Measurements from ENCODE around the gene GALNT18. TPM values are rescaled to one million over a fixed set of nuclear protein-coding genes. Genes with fewer than 3 reads are reported as not detected.

The GALNT18 gene
- total and polyA plus RNA-seq, 2 donors (not counting 3 experiments of a cell fraction or from before 2014, with no cell fraction given) = 0.17 to 0.18 TPM

GRCh38 chr11:11289669-11290068, 332.1 kb downstream of the GALNT18 start:
- no peak overlapping the region for H2AFZ ChIP-seq (ENCODE audit: low read depth, low read length)
- DNase-seq (ENCODE audit: low read depth, low spot score) (no peak), FAIRE-seq (no peak)
- intact Hi-C loops (cut with micrococcal nuclease) (no loop called here), dilution Hi-C loops (cut with MboI; ENCODE audit: extremely low pct_ligation_motif_present, low sequenced_read_pairs) (no loop called here)
- TF ChIP-seq GATA2 (IDR thresholded peaks at IDR 0.05; ENCODE audit: insufficient read depth, insufficient read length, low read depth, low read length) = no peak
- TF ChIP-seq CTCF (IDR thresholded peaks at IDR 0.05; ENCODE audit: extremely low read depth in 1 of 2, insufficient read depth in 1 of 2, low read depth in 1 of 2, low read length in 2 of 2) = no peak
- TF ChIP-seq MYC (IDR thresholded peaks at IDR 0.05; ENCODE audit: low read depth, low read length) = no peak
- TF ChIP-seq POLR2A (IDR thresholded peaks at IDR 0.05; ENCODE audit: low read depth, low read length) = no peak
- TF ChIP-seq POLR2AphosphoS5 (IDR thresholded peaks at IDR 0.05; ENCODE audit: insufficient read depth, low read depth, low read length) = no peak
- H3K4me2 ChIP-seq (ENCODE audit: insufficient read depth, low read length) = no peak overlapping the region
- ChIA-PET POLR2A (no interaction called here), CTCF (no interaction called here)
- H3K4me1 ChIP-seq (ENCODE audit: control insufficient read depth, extremely low read depth, insufficient read depth, low read length) = no peaks in the 10 kb centered on the region
- H3K27ac ChIP-seq (ENCODE audit: insufficient read depth, low read depth, low read length) = no peak overlapping the region
- peaks cover 0 to 2% of the 10 kb centered on the region in 2 experiments for H3K27me3 ChIP-seq (ENCODE audit: control insufficient read depth in 2 of 2, insufficient read depth in 2 of 2, low read length in 2 of 2)
- no peaks in the 10 kb centered on the region for H4K20me1 ChIP-seq (replicated peaks; ENCODE audit: control insufficient read depth, extremely low read depth, insufficient read depth, low read length)
- no peaks in the 10 kb centered on the region for H3K36me3 ChIP-seq (ENCODE audit: control insufficient read depth in 2 of 2, extremely low read depth in 1 of 2, insufficient read depth in 2 of 2, low read length in 2 of 2)
- no peaks in the 10 kb centered on the region for H3K9me3 ChIP-seq (replicated peaks; ENCODE audit: control insufficient read depth, insufficient read depth, low read length)
- BruUV-seq (replicated peaks) = no TSS peak
- H3K9ac ChIP-seq (replicated peaks; ENCODE audit: extremely low read depth, insufficient read depth, low read length) = no peak overlapping the region
- H3K79me2 ChIP-seq (ENCODE audit: control insufficient read depth, insufficient read depth, low read length) = no peaks in the 10 kb centered on the region
- H3K4me3 ChIP-seq (replicated peaks in 1 of 3; ENCODE audit: insufficient read depth in 1 of 3, low read depth in 1 of 3, low read length in 3 of 3) = no peak overlapping the region
- H3K9me1 ChIP-seq (replicated peaks; ENCODE audit: control insufficient read depth, extremely low read depth, insufficient read depth, low read length) = no peaks in the 10 kb centered on the region

GRCh38 chr11:11288972-11289616, 332.7 kb downstream of the GALNT18 start:
- FAIRE-seq (no peak), DNase-seq (ENCODE audit: low read depth, low spot score) (no peak)
- TF ChIP-seq EZH2 (IDR thresholded peaks at IDR 0.05; ENCODE audit: borderline replicate concordance, low read depth, low read length, severe bottlenecking) (no peak), GATA2 (IDR thresholded peaks at IDR 0.05; ENCODE audit: insufficient read depth, insufficient read length, low read depth, low read length) (no peak), MYC (IDR thresholded peaks at IDR 0.05; ENCODE audit: low read depth, low read length) (no peak), FOS (IDR thresholded peaks at IDR 0.05; ENCODE audit: borderline replicate concordance, insufficient read depth, low read length) (no peak), MAX (IDR thresholded peaks at IDR 0.05; ENCODE audit: insufficient read depth, insufficient read length) (no peak), POLR2A (IDR thresholded peaks at IDR 0.05; ENCODE audit: low read depth, low read length) (no peak), JUN (IDR thresholded peaks at IDR 0.05; ENCODE audit: borderline replicate concordance, insufficient read depth, insufficient read length, low read depth) (no peak), CTCF (IDR thresholded peaks at IDR 0.05; ENCODE audit: extremely low read depth in 1 of 2, insufficient read depth in 1 of 2, low read depth in 1 of 2, low read length in 2 of 2) (no peak), POLR2AphosphoS5 (IDR thresholded peaks at IDR 0.05; ENCODE audit: insufficient read depth, low read depth, low read length) (no peak)
- Histone ChIP-seq H3K27ac (ENCODE audit: insufficient read depth, low read depth, low read length) (no peak overlapping the region), H3K36me3 (ENCODE audit: control insufficient read depth in 2 of 2, extremely low read depth in 1 of 2, insufficient read depth in 2 of 2, low read length in 2 of 2) (no peaks in the 10 kb centered on the region), H3K27me3 (ENCODE audit: control insufficient read depth in 2 of 2, insufficient read depth in 2 of 2, low read length in 2 of 2) (peaks cover 0 to 2% of the 10 kb centered on the region in 2 experiments), H3K4me2 (ENCODE audit: insufficient read depth, low read length) (no peak overlapping the region), H3K9me3 (replicated peaks; ENCODE audit: control insufficient read depth, insufficient read depth, low read length) (no peaks in the 10 kb centered on the region), H3K79me2 (ENCODE audit: control insufficient read depth, insufficient read depth, low read length) (no peaks in the 10 kb centered on the region), H3K9ac (replicated peaks; ENCODE audit: extremely low read depth, insufficient read depth, low read length) (no peak overlapping the region), H4K20me1 (replicated peaks; ENCODE audit: control insufficient read depth, extremely low read depth, insufficient read depth, low read length) (no peaks in the 10 kb centered on the region), H3K4me1 (ENCODE audit: control insufficient read depth, extremely low read depth, insufficient read depth, low read length) (no peaks in the 10 kb centered on the region), H3K9me1 (replicated peaks; ENCODE audit: control insufficient read depth, extremely low read depth, insufficient read depth, low read length) (no peaks in the 10 kb centered on the region), H2AFZ (ENCODE audit: low read depth, low read length) (no peak overlapping the region), H3K4me3 (replicated peaks in 1 of 3; ENCODE audit: insufficient read depth in 1 of 3, low read depth in 1 of 3, low read length in 3 of 3) (no peak overlapping the region)
- ChIA-PET POLR2A (no interaction called here), CTCF (interaction anchor here (0.6 kb wide), 1 partner anchor 10 kb away, joined by 3 read pairs; no protein-coding TSS in a partner anchor)
- intact Hi-C loops (cut with micrococcal nuclease) = no loop called here
- no TSS peak for BruUV-seq (replicated peaks)
- dilution Hi-C loops (cut with MboI; ENCODE audit: extremely low pct_ligation_motif_present, low sequenced_read_pairs) = no loop called here

All from endothelial cell of umbilical vein (primary cell).